ENCODE measurements around the gene CHCHD2. TPM values are rescaled to one million over a fixed set of nuclear protein-coding genes. Genes with fewer than 3 reads are reported as not detected.
A peak's percentile ranks its signal among the peaks of the same experiment; 100 is the strongest.
"Not testable (repeated sequence)": the region's sequence is repeated elsewhere in the genome, so short reads cannot be mapped to it uniquely, and the experiment has no call there.

The CHCHD2 gene
- total RNA-seq, 3 donors from 2014 or later, result 233 to 287 (median 282) TPM

DNA sequence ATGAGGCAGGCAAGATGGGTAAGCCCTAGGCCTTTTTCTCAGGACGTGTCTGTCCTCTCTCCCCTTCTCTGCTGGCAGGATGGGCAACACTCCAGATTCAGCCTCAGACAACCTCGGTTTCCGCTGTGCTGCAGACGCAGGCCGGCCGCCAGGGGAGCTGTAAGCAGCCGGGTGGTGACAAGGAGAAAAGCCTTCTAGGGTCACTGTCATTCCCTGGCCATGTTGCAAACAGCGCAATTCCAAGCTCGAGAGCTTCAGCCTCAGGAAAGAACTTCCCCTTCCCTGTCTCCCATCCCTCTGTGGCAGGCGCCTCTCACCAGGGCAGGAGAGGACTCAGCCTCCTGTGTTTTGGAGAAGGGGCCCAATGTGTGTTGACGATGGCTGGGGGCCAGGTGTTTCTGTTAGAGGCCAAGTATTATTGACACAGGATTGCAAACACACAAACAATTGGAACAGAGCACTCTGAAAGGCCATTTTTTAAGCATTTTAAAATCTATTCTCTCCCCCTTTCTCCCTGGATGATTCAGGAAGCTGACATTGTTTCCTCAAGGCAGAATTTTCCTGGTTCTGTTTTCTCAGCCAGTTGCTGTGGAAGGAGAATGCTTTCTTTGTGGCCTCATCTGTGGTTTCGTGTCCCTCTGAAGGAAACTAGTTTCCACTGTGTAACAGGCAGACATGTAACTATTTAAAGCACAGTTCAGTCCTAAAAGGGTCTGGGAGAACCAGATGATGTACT is 26.7 kb downstream of the CHCHD2 start:
- Histone ChIP-seq H3K4me1 (ENCODE audit: low read depth) (no peaks in the 10 kb centered on the region), H3K9me3 (no peaks in the 10 kb centered on the region), H3K36me3 (ENCODE audit: low read depth) (no peaks in the 10 kb centered on the region), H3K4me3 (no peak overlapping the region)
- peak; percentile 43 for ATAC-seq
- TF ChIP-seq, protein P1, sequence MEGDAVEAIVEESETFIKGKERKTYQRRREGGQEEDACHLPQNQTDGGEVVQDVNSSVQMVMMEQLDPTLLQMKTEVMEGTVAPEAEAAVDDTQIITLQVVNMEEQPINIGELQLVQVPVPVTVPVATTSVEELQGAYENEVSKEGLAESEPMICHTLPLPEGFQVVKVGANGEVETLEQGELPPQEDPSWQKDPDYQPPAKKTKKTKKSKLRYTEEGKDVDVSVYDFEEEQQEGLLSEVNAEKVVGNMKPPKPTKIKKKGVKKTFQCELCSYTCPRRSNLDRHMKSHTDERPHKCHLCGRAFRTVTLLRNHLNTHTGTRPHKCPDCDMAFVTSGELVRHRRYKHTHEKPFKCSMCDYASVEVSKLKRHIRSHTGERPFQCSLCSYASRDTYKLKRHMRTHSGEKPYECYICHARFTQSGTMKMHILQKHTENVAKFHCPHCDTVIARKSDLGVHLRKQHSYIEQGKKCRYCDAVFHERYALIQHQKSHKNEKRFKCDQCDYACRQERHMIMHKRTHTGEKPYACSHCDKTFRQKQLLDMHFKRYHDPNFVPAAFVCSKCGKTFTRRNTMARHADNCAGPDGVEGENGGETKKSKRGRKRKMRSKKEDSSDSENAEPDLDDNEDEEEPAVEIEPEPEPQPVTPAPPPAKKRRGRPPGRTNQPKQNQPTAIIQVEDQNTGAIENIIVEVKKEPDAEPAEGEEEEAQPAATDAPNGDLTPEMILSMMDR (IDR thresholded peaks at IDR 0.05), result no peak
- intact Hi-C loops (cut with DNase I, micrococcal nuclease), result loop anchor here in 1 of 2 donors (10.0 kb wide), 1 partner anchor 75 kb away; no protein-coding TSS in a partner anchor
- peak; percentile 52 to 71 (median 67) for DNase-seq

DNA sequence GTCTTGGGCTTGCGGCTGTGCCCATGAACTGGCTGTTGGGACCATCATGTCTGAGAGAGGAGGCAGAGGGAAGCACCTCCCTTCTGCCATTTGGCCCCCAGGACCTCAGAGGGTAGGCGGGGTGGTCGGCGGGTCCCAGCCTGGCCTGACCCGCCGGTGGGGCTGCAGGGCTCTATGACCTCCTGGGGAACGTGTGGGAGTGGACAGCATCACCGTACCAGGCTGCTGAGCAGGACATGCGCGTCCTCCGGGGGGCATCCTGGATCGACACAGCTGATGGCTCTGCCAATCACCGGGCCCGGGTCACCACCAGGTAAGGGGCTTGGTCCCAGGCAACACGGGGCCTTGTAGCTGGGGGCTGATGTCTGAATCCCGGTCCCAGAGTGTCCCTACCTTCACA is 28.1 kb downstream of the CHCHD2 start:
- Histone ChIP-seq H3K4me1 (ENCODE audit: low read depth) (no peaks in the 10 kb centered on the region), H3K4me3 (no peak overlapping the region), H3K36me3 (ENCODE audit: low read depth) (no peaks in the 10 kb centered on the region), H3K9me3 (no peaks in the 10 kb centered on the region)
- intact Hi-C loops (cut with DNase I, micrococcal nuclease), result loop anchor here in 1 of 2 donors (10.0 kb wide), 1 partner anchor 73 kb away; no protein-coding TSS in a partner anchor
- TF ChIP-seq, protein P1 (IDR thresholded peaks at IDR 0.05), result no peak
- ATAC-seq (no peak), DNase-seq (no peak)

DNA sequence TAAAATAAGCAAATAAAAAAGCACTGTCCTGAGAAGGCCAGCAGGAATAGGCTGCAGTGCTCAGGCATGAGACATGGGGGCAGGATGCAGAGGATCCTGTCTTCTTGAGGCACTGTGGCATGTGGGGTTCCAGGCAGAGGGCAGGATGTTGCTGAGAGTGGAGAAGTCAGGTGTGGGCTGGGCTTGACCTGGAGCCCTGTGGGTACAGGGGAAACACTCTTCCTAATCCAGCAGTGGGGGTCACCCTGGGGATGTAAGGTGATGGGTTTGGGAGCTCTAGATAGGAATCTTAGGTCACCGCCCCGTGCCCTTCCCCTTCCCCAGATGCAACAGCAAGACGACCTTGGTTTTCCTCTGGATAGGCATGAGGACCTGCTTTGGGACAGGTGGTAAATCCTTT is 28.6 kb downstream of the CHCHD2 start:
- Histone ChIP-seq H3K36me3 (ENCODE audit: low read depth) (no peaks in the 10 kb centered on the region), H3K9me3 (no peaks in the 10 kb centered on the region), H3K4me3 (no peak overlapping the region), H3K4me1 (ENCODE audit: low read depth) (no peaks in the 10 kb centered on the region)
- intact Hi-C loops (cut with DNase I, micrococcal nuclease), result loop anchor here in 1 of 2 donors (10.0 kb wide), 1 partner anchor 73 kb away; no protein-coding TSS in a partner anchor
- TF ChIP-seq, protein P1 (IDR thresholded peaks at IDR 0.05), result no peak
- no peak for DNase-seq
- ATAC-seq, result no peak

DNA sequence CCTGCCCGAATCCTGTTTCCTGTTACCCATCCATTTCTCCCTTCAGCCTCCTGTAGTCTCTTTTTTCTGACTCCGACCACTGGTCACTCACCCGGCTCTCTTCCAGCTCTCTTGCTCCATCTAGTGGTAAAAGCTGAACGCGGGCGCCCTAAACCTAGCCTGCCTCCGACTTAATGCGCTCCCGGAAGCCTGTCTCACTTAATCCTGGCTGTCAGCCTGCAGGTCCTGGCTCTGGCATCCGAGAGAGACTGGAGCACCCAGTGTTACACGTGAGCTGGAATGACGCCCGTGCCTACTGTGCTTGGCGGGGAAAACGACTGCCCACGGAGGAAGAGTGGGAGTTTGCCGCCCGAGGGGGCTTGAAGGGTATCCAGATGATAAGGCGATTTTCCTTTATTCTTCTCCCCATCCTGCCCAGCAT is 31.9 kb downstream of the CHCHD2 start:
- ATAC-seq (peak; percentile 99), DNase-seq (peak; percentile 79 to 90 (median 89))
- H3K4me3 ChIP-seq, result no peak overlapping the region
- no peaks in the 10 kb centered on the region for H3K9me3 ChIP-seq
- no peaks in the 10 kb centered on the region for H3K36me3 ChIP-seq (ENCODE audit: low read depth)
- intact Hi-C loops (cut with DNase I, micrococcal nuclease), result loop anchor here (2.0 to 10.0 kb wide), 2 partner anchors 70 kb away; no protein-coding TSS in a partner anchor
- H3K4me1 ChIP-seq (ENCODE audit: low read depth), result no peaks in the 10 kb centered on the region
- TF ChIP-seq, protein P1 (IDR thresholded peaks at IDR 0.05), result peak; percentile 89

DNA sequence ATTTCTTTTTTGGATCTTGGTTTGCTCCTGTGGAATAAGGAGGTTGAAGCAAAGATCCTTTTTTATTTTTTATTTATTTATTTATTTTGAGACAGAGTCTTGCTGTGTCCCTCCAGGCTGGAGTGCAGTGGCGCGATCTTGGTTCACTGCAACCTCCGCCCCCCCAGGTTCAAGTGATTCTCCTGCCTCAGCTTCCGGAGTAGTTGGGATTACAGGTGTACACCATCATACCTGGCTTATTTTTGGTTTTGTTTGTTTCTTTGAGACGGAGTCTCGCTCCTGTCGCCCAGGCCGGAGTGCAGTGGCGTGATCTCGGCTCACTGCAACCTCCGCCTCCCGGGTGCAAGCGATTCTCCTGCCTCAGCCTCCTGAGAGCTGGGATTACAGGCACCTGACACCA is 39.9 kb downstream of the CHCHD2 start:
- intact Hi-C loops (cut with DNase I, micrococcal nuclease); H3K9me3 ChIP-seq; H3K36me3 ChIP-seq (ENCODE audit: low read depth); DNase-seq; ATAC-seq; H3K4me3 ChIP-seq; H3K4me1 ChIP-seq (ENCODE audit: low read depth): not testable (repeated sequence)

DNA sequence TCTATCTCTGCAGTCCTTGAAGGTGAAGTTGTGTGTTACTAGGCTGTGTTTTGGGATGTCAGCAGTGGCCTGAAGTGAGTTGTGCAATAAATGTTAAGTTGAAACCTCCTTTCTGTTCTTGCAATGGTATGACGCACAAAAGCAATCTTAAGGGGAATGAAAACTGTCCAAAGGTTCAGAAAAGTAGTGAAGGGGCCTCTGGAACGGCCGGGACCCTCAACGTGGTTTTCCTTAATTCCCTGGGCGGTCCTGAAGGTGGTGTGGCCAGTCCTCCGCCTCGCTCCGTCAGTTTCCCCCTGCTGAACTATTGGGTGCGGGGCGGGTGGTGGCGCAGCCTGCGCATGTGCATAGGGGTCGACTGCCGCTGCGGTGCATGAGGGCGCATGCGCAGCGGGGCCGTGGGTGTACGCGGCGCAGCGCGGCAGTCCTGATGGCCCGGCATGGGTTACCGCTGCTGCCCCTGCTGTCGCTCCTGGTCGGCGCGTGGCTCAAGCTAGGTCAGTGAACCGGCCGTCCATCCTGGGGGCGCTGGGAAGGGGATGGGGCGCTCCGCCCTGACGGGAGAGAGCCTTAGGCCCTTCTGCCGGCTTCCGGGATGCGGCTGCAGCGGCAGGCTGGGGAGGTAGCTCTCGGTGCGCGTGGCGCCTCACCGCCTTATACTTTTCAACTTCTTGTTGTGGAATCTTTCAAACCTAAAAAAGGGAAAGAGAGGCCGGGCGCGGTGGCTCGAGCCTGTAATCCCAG is 42.2 kb downstream of the CHCHD2 start, which contains the start of gene SUMF2:
TSS of gene SUMF2 (plus strand) at position 405 of the 744 bp plus-strand sequence. CDS start at position 431, 26 bp downstream.
- Histone ChIP-seq H3K36me3 (ENCODE audit: low read depth) (no peaks in the 10 kb centered on the region), H3K4me3 (peak within 1 kb of the TSS; percentile 93), H3K4me1 (ENCODE audit: low read depth) (peaks cover 5% of the 10 kb centered on the region), H3K9me3 (no peaks in the 10 kb centered on the region)
- intact Hi-C loops (cut with DNase I, micrococcal nuclease), result no loop called here
- TF ChIP-seq, protein P1 (IDR thresholded peaks at IDR 0.05), result no peak
- DNase-seq (peak; percentile 92 to 94 (median 93)), ATAC-seq (peak; percentile 99)

All from mucosa of descending colon (tissue), 3 donors.